GM12891 (cell line): ENCODE measurements around the gene RGL3.
"Not testable (repeated sequence)": the region's sequence is repeated elsewhere in the genome, so short reads cannot be mapped to it uniquely, and the experiment has no call there.

Experiments
- DNase-seq: peaks from one replicate; pipeline ENCODE4 v3.0.0; 2011; ENCODE audit warnings: low spot score; ENCODE audit not compliant: insufficient read length
- FAIRE-seq: peaks from 2 replicates; lab custom pipeline; 2011; peaks lifted over from hg19 to GRCh38; lab: Jason Lieb, UNC
- PAX5 ChIP-seq: IDR thresholded peaks from 2 replicates; pipeline ENCODE4 v1.6.1; 2011; ENCODE audit warnings: low read length, moderate library complexity, mild to moderate bottlenecking; ENCODE audit not compliant: insufficient read depth, severe bottlenecking
- POLR2A ChIP-seq: IDR thresholded peaks from 2 replicates; pipeline ENCODE4 v1.6.1; 2011; ENCODE audit warnings: low read depth, low read length, control low read depth
- POLR2AphosphoS5 ChIP-seq: IDR thresholded peaks from 2 replicates; pipeline ENCODE4 v1.6.1; 2011; ENCODE audit warnings: low read depth, low read length, control low read depth
- POU2F2 ChIP-seq: IDR thresholded peaks from 2 replicates; pipeline ENCODE4 v1.6.1; 2011; ENCODE audit warnings: low read depth, mild to moderate bottlenecking, control low read depth, low read length, moderate library complexity
- SPI1 ChIP-seq: IDR thresholded peaks from 2 replicates; pipeline ENCODE4 v1.6.1; 2011; ENCODE audit warnings: low read depth, low read length, control low read depth
- TAF1 ChIP-seq: IDR thresholded peaks from 2 replicates; pipeline ENCODE4 v1.6.1; 2011; ENCODE audit warnings: low read depth, low read length, control low read depth

The RGL3 gene

GRCh38 chr19:11363881-11364280 lies 55.2 kb downstream of the RGL3 start:
- TF ChIP-seq SPI1 (no peak), POLR2A (no peak), POU2F2 (no peak), PAX5 (no peak), POLR2AphosphoS5 (no peak), TAF1 (no peak)
- DNase-seq (no peak), FAIRE-seq (no peak)

- no peak for FAIRE-seq
- DNase-seq: no peak
- TF ChIP-seq POLR2AphosphoS5 (no peak), PAX5 (no peak), POU2F2 (no peak), POLR2A (no peak), SPI1 (no peak), TAF1 (no peak)
These were observed 57.1 kb downstream of the RGL3 start for GRCh38 chr19:11361771-11362731.

GRCh38 chr19:11361037-11361770 lies 57.9 kb downstream of the RGL3 start:
- peak; percentile 5 for FAIRE-seq
- TF ChIP-seq TAF1: no peak
- no peak for TF ChIP-seq POU2F2
- TF ChIP-seq SPI1: no peak
- DNase-seq: no peak

GRCh38 chr19:11359421-11359820 lies 59.7 kb downstream of the RGL3 start:
- TF ChIP-seq PAX5 (no peak), TAF1 (no peak)
- DNase-seq (no peak), FAIRE-seq (no peak)

GRCh38 chr19:11356676-11357550 lies 62.2 kb downstream of the RGL3 start:
- TF ChIP-seq POU2F2: no peak
- TF ChIP-seq PAX5: no peak
- no peak for TF ChIP-seq TAF1
- no peak for TF ChIP-seq POLR2AphosphoS5
- TF ChIP-seq POLR2A: no peak
- FAIRE-seq (no peak), DNase-seq (no peak)

GRCh38 chr19:11356074-11356397 lies 63.1 kb downstream of the RGL3 start:
- DNase-seq: no peak
- no peak for TF ChIP-seq POLR2A
- no peak for TF ChIP-seq PAX5
- no peak for TF ChIP-seq TAF1
- no peak for FAIRE-seq

- peak; percentile 86 for FAIRE-seq
- TF ChIP-seq SPI1 (no peak), POLR2A (no peak), POU2F2 (peak; percentile 49; the same call in 1 of the 2 replicates), TAF1 (no peak), PAX5 (no peak)
- peak; percentile 66 for DNase-seq
These were observed 63.7 kb downstream of the RGL3 start, which contains the start of gene PLPPR2 for GRCh38 chr19:11355160-11356073. Gene PLPPR2 (plus strand): TSS chr19:11355432. CDS start chr19:11357674, 2,242 bp downstream.

GRCh38 chr19:11354102-11354501 lies 65.0 kb downstream of the RGL3 start:
- not testable (repeated sequence) for DNase-seq, FAIRE-seq

GRCh38 chr19:11349171-11349570 lies 69.9 kb downstream of the RGL3 start:
- DNase-seq (no peak), FAIRE-seq (no peak)
- TF ChIP-seq PAX5 (no peak), POLR2AphosphoS5 (no peak), POLR2A (no peak), TAF1 (no peak), POU2F2 (no peak), SPI1 (no peak)
